ENCODE measurements around the gene CDK14.

CDK14 gene

GRCh38 chr7:90681336-90682022, 85.4 kb downstream of the CDK14 start:
- DNase-seq (ENCODE audit: low spot score) = no peak

GRCh38 chr7:90686146-90686545, 90.0 kb downstream of the CDK14 start:
- DNase-seq (ENCODE audit: low spot score) = no peak

- DNase-seq (ENCODE audit: low spot score) = no peak
Observed at GRCh38 chr7:90688810-90689209, 92.7 kb downstream of the CDK14 start.

- no peak for DNase-seq (ENCODE audit: low spot score)
Observed at GRCh38 chr7:90689260-90689659, 93.1 kb downstream of the CDK14 start.

- no peak for DNase-seq (ENCODE audit: low spot score)
Observed at GRCh38 chr7:90690159-90690858, 94.2 kb downstream of the CDK14 start.

- DNase-seq (ENCODE audit: low spot score) = no peak
Observed at GRCh38 chr7:90692396-90692795, 96.3 kb downstream of the CDK14 start.

GRCh38 chr7:90692947-90693346, 96.8 kb downstream of the CDK14 start:
- no peak for DNase-seq (ENCODE audit: low spot score)

GRCh38 chr7:90693939-90694338, 97.8 kb downstream of the CDK14 start:
- no peak for DNase-seq (ENCODE audit: low spot score)

GRCh38 chr7:90698616-90699015, 102.5 kb downstream of the CDK14 start:
- DNase-seq (ENCODE audit: low spot score) = no peak

- DNase-seq (ENCODE audit: low spot score) = no peak
Observed at GRCh38 chr7:90701021-90701420, 104.9 kb downstream of the CDK14 start.

- no peak for DNase-seq (ENCODE audit: low spot score)
Observed at GRCh38 chr7:90701771-90702170, 105.7 kb downstream of the CDK14 start.

GRCh38 chr7:90705391-90706071, 109.4 kb downstream of the CDK14 start:
- no peak for DNase-seq (ENCODE audit: low spot score)

GRCh38 chr7:90706072-90706716, 110.1 kb downstream of the CDK14 start:
- DNase-seq (ENCODE audit: low spot score) = no peak

GRCh38 chr7:90708841-90709317, 112.8 kb downstream of the CDK14 start:
- DNase-seq (ENCODE audit: low spot score) = peak; percentile 11

- DNase-seq (ENCODE audit: low spot score) = no peak
Observed at GRCh38 chr7:90709501-90710465, 113.7 kb downstream of the CDK14 start.

- DNase-seq (ENCODE audit: low spot score) = no peak
Observed at GRCh38 chr7:90710466-90710850, 114.3 kb downstream of the CDK14 start.

GRCh38 chr7:90713628-90714027, 117.5 kb downstream of the CDK14 start:
- no peak for DNase-seq (ENCODE audit: low spot score)

- no peak for DNase-seq (ENCODE audit: low spot score)
Observed at GRCh38 chr7:90715067-90715466, 118.9 kb downstream of the CDK14 start.

GRCh38 chr7:90717296-90718060, 121.4 kb downstream of the CDK14 start:
- no peak for DNase-seq (ENCODE audit: low spot score)

- DNase-seq (ENCODE audit: low spot score) = no peak
Observed at GRCh38 chr7:90719155-90719554, 123.0 kb downstream of the CDK14 start.

Measured in hematopoietic multipotent progenitor cell treated with erythropoietin and hydrocortisone succinate and interleukin-3 and kit ligand, for 17 days (in vitro differentiated cells).